Stimulated activated CD4-positive, alpha-beta T cell treated with anti-CD3 and anti-CD28 coated beads, Interleukin-15, amount 100 ng/mL, for 1 hour (primary cell): ENCODE data around the gene HIF1A.
"Not testable (repeated sequence)": the region's sequence is repeated elsewhere in the genome, so short reads cannot be mapped to it uniquely, and the experiment has no call there.

Source experiments
- DNase-seq, 2 donors: peaks; one replicate each; pipeline ENCODE4 v3.0.0-alpha.2; 2020; ENCODE audit warnings: low read depth in 1 of 2, low spot score in 1 of 2

Gene HIF1A

GRCh38 chr14:61694830-61695694, at the start of gene HIF1A:
Gene HIF1A, plus strand, starts transcription at chr14:61695513. Its CDS starts 292 bp downstream, at chr14:61695805.
- peak; percentile 91 to 92 for DNase-seq

- DNase-seq: no peak
These were observed 48.8 kb upstream of the HIF1A start for GRCh38 chr14:61646366-61647116.

GRCh38 chr14:61647704-61648103, 47.6 kb upstream of the HIF1A start:
- DNase-seq: no peak

DNA sequence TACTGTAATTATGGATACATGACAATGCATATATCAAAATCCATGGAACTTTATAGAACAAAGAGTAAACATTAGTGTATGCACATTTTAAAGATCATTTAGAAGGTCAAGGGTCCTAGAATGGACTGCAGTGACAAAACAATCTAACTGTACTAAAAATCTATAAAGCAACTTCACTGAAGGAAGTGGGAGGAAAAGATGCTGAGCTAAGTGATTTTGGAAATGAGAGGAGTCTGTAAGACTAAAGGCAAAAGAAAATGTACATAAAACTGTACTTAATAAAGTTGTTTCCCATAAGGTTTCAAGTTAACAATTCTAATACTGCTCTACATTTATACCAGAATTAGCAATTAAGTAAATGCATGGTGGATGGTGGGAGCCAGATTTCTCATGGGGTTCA, 46.9 kb upstream of the HIF1A start:
- no peak for DNase-seq

DNA sequence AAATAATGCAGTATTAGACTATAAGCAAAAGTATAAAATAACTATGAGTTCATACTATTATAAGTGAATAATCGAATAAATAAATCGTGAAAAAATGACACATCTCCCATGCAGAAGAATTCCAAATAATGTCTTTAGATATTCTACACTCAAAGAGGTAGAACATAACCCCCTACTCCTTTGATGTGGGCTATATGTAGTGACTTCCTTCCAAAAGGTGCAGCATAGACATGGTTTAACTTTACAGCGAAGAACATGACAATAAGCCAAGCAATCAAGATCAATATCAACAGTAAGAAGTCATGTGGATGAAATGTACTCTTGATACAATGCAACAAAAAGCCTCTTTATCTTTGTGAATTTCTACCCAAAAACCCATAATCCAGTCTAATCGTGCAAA, 46.0 kb upstream of the HIF1A start:
- DNase-seq: no peak

DNA sequence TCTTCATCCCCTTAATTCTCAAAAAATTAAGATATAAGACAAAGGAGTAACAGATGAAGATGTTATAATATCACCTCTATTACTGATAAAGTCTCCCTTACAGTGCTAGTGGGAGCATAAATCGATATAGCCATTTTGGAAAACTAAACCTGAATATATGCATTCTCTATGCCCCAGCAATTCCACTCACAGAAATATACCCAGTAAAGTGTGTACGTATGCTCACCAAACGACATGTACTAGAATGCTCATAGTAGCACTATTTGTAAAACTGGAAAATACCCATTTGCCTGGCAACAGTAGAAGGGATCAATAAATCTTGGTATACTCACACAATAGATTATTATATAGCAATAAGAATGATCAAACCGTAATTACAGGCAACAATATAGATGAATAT, 44.0 kb upstream of the HIF1A start:
- DNase-seq: no peak

DNA sequence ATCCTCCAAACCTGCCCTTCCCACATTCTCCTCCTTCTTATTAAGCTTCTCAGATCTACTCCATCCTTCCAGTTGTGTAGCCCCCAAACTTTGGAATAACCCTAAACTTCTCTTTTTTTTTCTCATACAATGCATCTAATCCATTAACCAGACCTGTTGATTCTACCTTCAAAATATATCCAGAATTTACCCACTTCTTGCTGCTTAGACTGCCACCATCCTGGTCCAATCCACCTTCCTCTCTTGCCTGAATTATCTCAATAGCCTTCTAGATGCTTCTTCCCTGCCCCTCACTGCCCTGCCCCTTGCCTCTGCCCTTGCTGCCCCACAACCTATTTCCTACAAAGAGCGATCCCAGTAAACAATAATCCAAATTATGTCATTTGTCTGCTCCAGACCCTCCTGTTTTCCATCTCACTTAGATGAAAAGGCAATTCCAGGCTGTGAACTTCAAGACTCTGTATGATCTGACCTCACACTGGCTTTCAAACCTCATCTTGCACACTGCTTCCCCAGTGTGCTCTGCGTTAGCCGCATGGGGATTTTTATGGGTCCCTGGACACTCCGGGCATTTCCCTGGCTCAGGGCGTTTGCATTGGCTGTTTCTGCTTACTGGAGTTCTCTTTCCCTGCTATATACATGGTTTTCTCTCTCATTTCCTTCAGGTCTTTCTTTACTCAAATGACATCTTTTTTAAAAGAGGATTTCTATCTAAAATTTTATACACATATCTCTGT, 42.6 kb upstream of the HIF1A start:
- DNase-seq: no peak

- no peak for DNase-seq
These were observed 41.8 kb upstream of the HIF1A start for GRCh38 chr14:61653507-61653906.

DNA sequence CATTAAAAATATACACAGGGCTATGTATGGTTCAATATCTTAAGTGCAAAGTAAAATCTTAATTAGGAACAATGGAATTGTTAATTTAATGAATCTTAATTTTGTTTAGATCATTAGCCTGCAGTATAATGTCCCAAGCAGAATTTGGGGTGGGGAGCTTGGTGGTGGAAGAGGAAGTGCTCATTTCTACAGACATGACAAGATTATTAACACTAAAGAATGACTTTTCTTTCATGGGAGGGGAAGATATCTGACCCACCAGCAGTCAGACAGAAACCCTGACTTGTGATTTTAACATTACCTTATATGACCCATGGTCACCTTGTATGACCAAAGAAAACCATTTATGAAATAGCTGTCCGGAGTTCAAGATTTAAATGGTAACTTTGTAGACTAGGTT, 41.3 kb upstream of the HIF1A start:
- DNase-seq: no peak

DNA sequence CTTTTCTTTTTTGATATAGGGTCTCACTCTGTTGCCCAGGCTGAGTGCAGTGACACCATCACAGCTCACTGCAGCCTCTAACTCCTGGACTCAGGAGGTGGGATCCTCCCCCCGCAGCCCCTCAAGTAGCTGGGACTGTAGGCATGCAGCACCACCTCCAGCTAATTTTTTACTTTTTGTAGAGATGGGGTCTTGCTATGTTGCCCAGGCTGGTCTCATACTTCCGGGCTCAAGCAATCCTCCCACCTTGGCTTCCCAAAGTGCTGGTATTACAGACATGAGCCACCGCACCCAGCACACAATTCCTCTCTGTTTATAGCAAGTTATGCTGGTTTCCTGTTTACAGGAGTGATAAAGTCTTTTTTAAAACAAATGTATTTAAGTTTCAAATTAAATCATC, 39.5 kb upstream of the HIF1A start:
- no peak for DNase-seq

DNA sequence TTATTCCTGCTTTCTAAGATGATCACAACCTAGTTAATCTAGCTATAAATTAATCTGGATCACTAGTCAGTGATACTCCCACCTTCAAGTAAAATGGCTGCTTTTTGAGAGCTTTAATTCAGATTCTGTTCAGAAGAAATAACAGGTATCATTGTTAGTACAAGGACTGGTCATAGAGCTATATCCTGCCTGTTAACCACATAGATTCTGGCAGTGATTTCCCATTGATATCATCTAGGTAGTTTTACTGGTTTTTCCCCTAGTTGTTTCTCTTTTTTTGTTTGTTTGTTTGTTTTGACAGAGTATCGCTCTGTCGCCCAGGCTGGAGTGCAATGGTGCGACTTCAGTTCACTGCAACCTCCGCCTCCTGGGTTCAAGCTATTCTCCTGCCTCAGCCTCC, 39.0 kb upstream of the HIF1A start:
- DNase-seq: no peak

DNA sequence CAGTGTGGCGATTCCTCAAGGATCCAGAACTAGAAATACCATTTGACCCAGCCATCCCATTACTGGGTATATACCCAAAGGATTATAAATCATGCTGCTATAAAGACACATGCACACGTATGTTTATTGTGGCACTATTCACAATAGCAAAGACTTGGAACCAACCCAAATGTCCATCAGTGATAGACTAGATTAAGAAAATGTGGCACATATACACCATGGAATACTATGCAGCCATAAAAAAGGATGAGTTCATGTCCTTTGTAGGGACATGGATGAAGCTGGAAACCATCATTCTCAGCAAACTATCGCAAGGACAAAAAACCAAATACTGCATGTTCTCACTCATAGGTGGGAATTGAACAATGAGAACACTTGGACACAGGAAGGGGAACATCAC, 37.2 kb upstream of the HIF1A start:
- DNase-seq: not testable (repeated sequence)

DNA sequence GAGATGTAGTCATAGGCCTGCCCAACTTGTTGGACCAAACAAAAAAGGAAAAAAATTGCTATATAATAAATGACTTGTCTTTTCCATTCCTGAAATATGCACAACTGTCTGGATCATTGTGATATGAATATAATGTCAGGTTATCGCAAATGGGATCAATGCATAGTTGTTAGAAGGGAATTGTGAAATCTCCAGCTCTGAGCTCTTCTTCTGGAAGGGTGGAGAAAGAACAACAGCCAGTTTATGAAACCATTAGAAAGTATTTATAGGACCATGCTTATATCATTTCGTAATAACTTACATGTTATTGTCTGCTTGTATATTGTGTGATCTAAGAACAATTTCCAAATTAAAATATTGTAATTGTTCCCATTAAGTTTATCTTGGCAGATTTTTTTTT, 35.7 kb upstream of the HIF1A start:
- DNase-seq: no peak

GRCh38 chr14:61661471-61662400, 33.6 kb upstream of the HIF1A start:
- no peak for DNase-seq

DNA sequence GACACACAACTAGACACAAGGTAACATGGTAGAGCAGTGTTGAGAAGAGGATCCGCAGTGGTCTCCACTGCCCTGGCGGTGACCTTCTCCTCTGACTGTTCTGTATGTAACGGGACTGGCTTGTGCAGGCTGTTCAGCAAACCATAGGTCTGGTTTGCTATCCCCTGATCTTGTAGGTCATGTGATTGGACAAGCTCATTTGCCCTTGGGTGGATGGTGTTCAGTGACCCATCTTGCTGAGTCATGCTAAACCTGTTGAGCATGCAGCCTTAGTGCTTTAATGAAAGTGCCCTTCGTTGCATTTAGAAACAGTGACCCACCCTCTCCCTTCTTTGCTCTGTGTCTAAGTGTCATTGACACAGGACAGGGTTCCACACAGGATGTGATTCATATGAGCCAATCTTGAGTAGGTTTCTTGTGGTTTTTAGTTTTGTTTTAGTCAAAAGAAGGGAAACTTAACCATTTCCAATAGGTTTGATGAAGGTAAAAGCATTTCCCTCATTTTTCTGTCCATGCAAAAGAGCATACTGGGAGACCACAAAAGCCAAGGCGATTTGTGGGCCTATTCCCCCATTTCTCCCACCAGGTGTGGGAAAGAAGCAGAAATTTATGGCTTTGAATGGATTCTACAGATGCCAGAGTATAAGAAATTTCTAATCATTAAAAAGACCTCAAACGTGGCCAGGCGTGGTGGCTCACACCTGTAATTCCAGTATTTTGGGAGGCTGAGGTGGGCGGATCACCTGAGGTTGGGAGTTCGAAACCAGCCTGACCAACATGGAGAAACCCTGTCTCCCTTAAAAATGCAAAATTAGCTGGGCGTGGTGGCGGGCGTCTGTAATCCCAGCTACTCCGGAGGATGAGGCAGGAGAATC, 32.6 kb upstream of the HIF1A start:
- DNase-seq: peak in 1 of 2 donors; percentile 16

DNA sequence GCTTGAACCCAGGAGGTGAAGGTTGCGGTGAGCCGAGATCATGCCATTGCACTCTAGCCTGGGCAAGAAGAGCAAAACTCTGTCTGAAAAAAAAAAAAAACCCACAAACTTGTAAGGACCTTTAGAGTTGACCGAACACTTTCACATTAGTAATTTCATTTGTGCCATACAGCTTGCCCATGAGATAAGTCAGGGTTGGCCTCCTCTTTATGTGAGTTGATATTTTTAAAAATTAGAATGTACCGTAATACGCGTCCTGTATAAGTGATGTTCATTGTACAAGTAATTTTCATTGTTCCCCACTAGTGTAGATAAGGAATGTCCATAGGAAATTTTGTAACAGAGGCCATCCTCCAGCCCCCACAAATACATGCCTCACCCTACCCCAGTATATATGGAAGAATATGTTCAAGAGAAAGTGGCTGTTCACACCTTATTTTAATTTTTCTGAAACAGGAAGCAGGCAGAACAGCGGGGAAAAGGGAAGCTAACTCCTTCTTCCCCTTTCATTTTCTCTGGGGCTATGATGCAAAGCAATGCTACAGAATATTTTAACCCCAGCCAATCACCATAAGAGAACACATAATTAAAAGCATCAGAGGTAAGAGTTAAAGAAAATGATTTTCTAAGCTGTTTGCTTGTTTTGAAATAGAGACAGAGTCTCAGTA, 31.9 kb upstream of the HIF1A start:
- DNase-seq: no peak

GRCh38 chr14:61668282-61668681, 27.0 kb upstream of the HIF1A start:
- DNase-seq: no peak

GRCh38 chr14:61670576-61670975, 24.7 kb upstream of the HIF1A start:
- no peak for DNase-seq

DNA sequence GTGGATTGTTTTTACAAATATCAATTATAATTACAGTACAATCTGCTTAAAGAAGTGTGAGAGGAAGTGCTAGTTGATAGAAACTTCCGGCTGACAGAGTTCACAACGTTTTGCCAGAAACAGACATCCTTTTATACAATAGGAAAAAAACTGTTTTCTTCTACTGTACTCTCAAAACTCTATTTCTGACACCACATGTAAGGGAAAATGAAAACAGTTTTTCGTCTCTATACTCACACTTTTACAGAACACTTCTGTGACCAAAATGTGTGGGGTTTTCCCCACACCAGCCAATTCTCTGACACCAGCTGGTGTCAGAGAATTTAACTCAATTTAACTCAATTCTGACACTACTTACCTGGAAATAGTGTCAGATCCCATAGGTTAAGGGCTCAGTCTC, 24.2 kb upstream of the HIF1A start:
- no peak for DNase-seq
